ENCODE measurements around the gene PCP2. TPM values are rescaled to one million over a fixed set of nuclear protein-coding genes. Genes with fewer than 3 reads are reported as not detected.
A peak's percentile ranks its signal among the peaks of the same experiment; 100 is the strongest.

The PCP2 gene
- total and polyA plus RNA-seq, 2 of the 8 experiments (the other 6 are each of a cell fraction or from before 2014, with no cell fraction given) = not detected

- Histone ChIP-seq H4K5ac (ENCODE audit: insufficient read length, low read depth, low read length) (peak overlapping the region; percentile 51), H3K56ac (replicated peaks; ENCODE audit: insufficient read length, low read depth, low read length) (no peak overlapping the region), H3K27ac (ENCODE audit: low read depth, low read length) (no peak overlapping the region), H3K79me1 (ENCODE audit: low read depth, low read length) (peaks cover 4% of the 10 kb centered on the region), H2BK5ac (ENCODE audit: low read depth, low read length) (0 out of 2 replicates have a peak overlapping the region, but pooled peaks have one; percentile 2), H3K79me2 (ENCODE audit: control insufficient read depth in 1 of 2, insufficient read depth in 2 of 2, low read length in 2 of 2) (peaks cover 0 to 6% of the 10 kb centered on the region in 2 experiments; a peak in 1 of 4 replicates), H2BK120ac (replicated peaks; ENCODE audit: low read depth, low read length) (no peak overlapping the region), H3K9me3 (ENCODE audit: insufficient read depth in 2 of 2, low read depth in 1 of 2, low read length in 1 of 2) (no peaks in the 10 kb centered on the region), H3K18ac (ENCODE audit: extremely low read depth, low read length) (peak overlapping the region; percentile 71; the same call in 1 of the 2 replicates), H2BK15ac (ENCODE audit: low read length) (peak overlapping the region; percentile 5; the same call in 1 of the 2 replicates), H3K23me2 (ENCODE audit: low read depth, low read length) (peaks cover 4% of the 10 kb centered on the region; the same call in 1 of the 2 replicates), H3K4me3 (ENCODE audit: extremely low read depth in 1 of 4, insufficient read depth in 2 of 4, low read depth in 3 of 4, low read length in 4 of 4) (peak overlapping the region in 2 of 4 experiments; percentile 7 to 98; a peak in 3 of 8 replicates), H3K23ac (ENCODE audit: insufficient read length) (no peak overlapping the region), H3K4ac (replicated peaks; ENCODE audit: insufficient read length, low read depth, low read length) (peak overlapping the region; percentile 76), H3K14ac (ENCODE audit: insufficient read length) (no peak overlapping the region), H4K20me1 (replicated peaks in 1 of 2; ENCODE audit: control insufficient read depth in 1 of 2, insufficient read depth in 2 of 2, low read length in 2 of 2) (peaks cover 0 to 8% of the 10 kb centered on the region in 2 experiments), H3K4me1 (replicated peaks in 1 of 4; ENCODE audit: control insufficient read depth in 3 of 4, insufficient read depth in 4 of 4, low read length in 3 of 4) (peaks cover 0 to 6% (median 4%) of the 10 kb centered on the region in 4 experiments; a peak in 5 of 7 replicates), H2AK5ac (ENCODE audit: low read depth, low read length) (no peak overlapping the region), H2BK12ac (ENCODE audit: low read depth, low read length) (peak overlapping the region; percentile 4; the same call in 1 of the 2 replicates), H2AFZ (ENCODE audit: low read length) (peak overlapping the region; percentile 92; the same call in 1 of the 2 replicates), H4K91ac (replicated peaks; ENCODE audit: insufficient read length, low read length) (no peak overlapping the region), H3K9ac (replicated peaks in 1 of 4; ENCODE audit: extremely low read depth in 1 of 4, low read depth in 3 of 4, low read length in 3 of 4) (no peak overlapping the region), H3K27me3 (replicated peaks in 1 of 4; ENCODE audit: control insufficient read depth in 3 of 4, extremely low read depth in 1 of 4, insufficient read depth in 3 of 4, low read length in 3 of 4) (peaks cover 0 to 8% (median 3%) of the 10 kb centered on the region in 4 experiments; a peak in 2 of 7 replicates), H4K8ac (ENCODE audit: extremely low read depth, insufficient read depth, low read length) (peak overlapping the region; percentile 80; the same call in 1 of the 2 replicates), H2BK20ac (ENCODE audit: low read length) (no peak overlapping the region), H3K36me3 (ENCODE audit: control insufficient read depth in 2 of 4, insufficient read depth in 4 of 4, low read length in 3 of 4) (peaks cover 0 to 12% (median 6%) of the 10 kb centered on the region in 4 experiments; a peak in 4 of 8 replicates), H3K4me2 (ENCODE audit: insufficient read depth in 1 of 2, low read depth in 2 of 2, low read length in 2 of 2) (peak overlapping the region; percentile 0 to 80; a peak in 3 of 4 replicates)
- TF ChIP-seq BCL11A (IDR thresholded peaks at IDR 0.05; ENCODE audit: low read depth in 2 of 2, low read length in 2 of 2) (no peak), MAX (IDR thresholded peaks at IDR 0.05) (peak; percentile 20; the same call in 1 of the 2 replicates), BACH1 (IDR thresholded peaks at IDR 0.05; ENCODE audit: low read length) (no peak), KDM5A (IDR thresholded peaks at IDR 0.05; ENCODE audit: low read length) (no peak), E2F6 (IDR thresholded peaks at IDR 0.05) (peak; percentile 66)
- ChIA-PET POLR2A (ENCODE audit: partially characterized antibody) (interaction anchor here (0.7 to 2.1 kb wide), 6 partner anchors 9 to 178 kb away, joined by 3 to 11 read pairs (median 4); no protein-coding TSS in a partner anchor), CTCF (ENCODE audit: partially characterized antibody) (interaction anchor here (0.8 to 2.5 kb wide), 30 partner anchors 10 to 151 kb away, joined by 3 to 36 read pairs (median 6); partner anchors contain the start of genes CD209 and RETN)
- FAIRE-seq (no peak), DNase-seq (ENCODE audit: low read depth in 1 of 2, low spot score in 2 of 2) (no peak)
- WGBS, 2 experiments (ENCODE audit: extremely low coverage in 1 of 2, insufficient coverage in 1 of 2, insufficient read length in 1 of 2, insufficient replicate concordance in 2 of 2, low coverage in 1 of 2, low lambda C conversion rate in 2 of 2, missing lambda C conversion rate in 1 of 2) = 64% methylated on average over 22 of the region's 22 CpGs; no CpG with 5 or more reads in 1 of the 2 experiments
These were observed 46.5 kb upstream of the PCP2 start for GRCh38 chr19:7679771-7680605.
